H1 (cell line): ENCODE data around the gene ENPP6. TPM values are rescaled to one million over a fixed set of nuclear protein-coding genes. Genes with fewer than 3 reads are reported as not detected.

Source experiments
- BACH1 ChIP-seq: IDR thresholded peaks from 2 replicates; pipeline ENCODE4 v1.6.1; 2012; ENCODE audit warnings: low read length, improper control_type of control experiment
- CBX5 ChIP-seq: fragments of 300-800, 300-1000 bp; sonication (generic); IDR thresholded peaks from 2 replicates; pipeline ENCODE4 v1.7.1; 2016; ENCODE audit warnings: antibody characterized with exemption, low read length, low read depth
- CHD1 ChIP-seq: IDR thresholded peaks from 2 replicates; pipeline ENCODE4 v1.6.1; 2012; ENCODE audit warnings: low read depth, low read length, improper control_type of control experiment
- CHD2 ChIP-seq: IDR thresholded peaks from 2 replicates; pipeline ENCODE4 v1.6.1; 2012; ENCODE audit warnings: low read length, improper control_type of control experiment
- CREB1 ChIP-seq: IDR thresholded peaks from 2 replicates; pipeline ENCODE4 v1.6.1; 2012; ENCODE audit warnings: inconsistent platforms
- CTCF ChIP-seq, 3 experiments: IDR thresholded peaks; 1 replicate in 2 of 3; 2 replicates in 1 of 3; pipeline versions ENCODE4 v1.5.1 to v1.6.1; 2011; ENCODE audit warnings: low read length in 3 of 3, mild to moderate bottlenecking in 3 of 3, inconsistent platforms in 2 of 3, low read depth in 1 of 3, moderate library complexity in 1 of 3; ENCODE audit not compliant: insufficient read depth in 1 of 3; ENCODE audit errors: control extremely low read depth in 1 of 3
- GABPA ChIP-seq: IDR thresholded peaks from 2 replicates; pipeline ENCODE4 v1.6.1; 2011; ENCODE audit warnings: mild to moderate bottlenecking, low read length, moderate library complexity, borderline replicate concordance; ENCODE audit not compliant: insufficient read depth
- HDAC2 ChIP-seq, 2 experiments: fragments of 300-600 bp in 1 of 2; sonication (generic) in 1 of 2; IDR thresholded peaks; 2 replicates each; pipeline ENCODE4 v1.6.1; 2011 to 2012; ENCODE audit warnings: low read depth in 2 of 2, low read length in 2 of 2, mild to moderate bottlenecking in 2 of 2, moderate library complexity in 2 of 2, borderline replicate concordance in 1 of 2, inconsistent platforms in 1 of 2
- PHF8 ChIP-seq: fragments of 200-600 bp; sonication (generic); conservative IDR thresholded peaks from 2 replicates; pipeline ENCODE4 v1.7.1; 2012; ENCODE audit warnings: low read depth, mild to moderate bottlenecking, inconsistent platforms, low read length, moderate library complexity
- POLR2AphosphoS5 ChIP-seq: IDR thresholded peaks from 2 replicates; pipeline ENCODE4 v1.6.1; 2011; ENCODE audit warnings: low read depth, low read length
- RAD21 ChIP-seq, 2 experiments: IDR thresholded peaks in 1 of 2; conservative IDR thresholded peaks in 1 of 2; 2 replicates each; pipeline ENCODE4 v1.6.1; 2011; ENCODE audit warnings: low read depth in 2 of 2, low read length in 2 of 2, improper control_type of control experiment in 1 of 2, inconsistent platforms in 1 of 2, mild to moderate bottlenecking in 1 of 2, moderate library complexity in 1 of 2
- RBBP5 ChIP-seq: IDR thresholded peaks from 2 replicates; pipeline ENCODE4 v1.7.1; 2012; ENCODE audit warnings: low read depth, mild to moderate bottlenecking, inconsistent platforms, low read length, moderate library complexity, borderline replicate concordance
- SP2 ChIP-seq: IDR thresholded peaks from 2 replicates; pipeline ENCODE4 v1.6.1; 2012; ENCODE audit warnings: mild to moderate bottlenecking, low read length, inconsistent platforms
- TEAD4 ChIP-seq: IDR thresholded peaks from 2 replicates; pipeline ENCODE4 v1.6.1; 2012; ENCODE audit warnings: low read depth, low read length, inconsistent platforms, mixed read lengths
- YY1 ChIP-seq: IDR thresholded peaks from 2 replicates; pipeline ENCODE4 v1.6.1; 2011; ENCODE audit warnings: low read depth, mild to moderate bottlenecking, low read length
- polyA plus RNA-seq, 7 experiments: library from polyadenylated mRNA; depleted of rRNA in 3 of 7; stranded (reverse) in 5 of 7; unstranded in 2 of 7; fragments of >200 nt in 5 of 7; fragments of 200-250 nt in 2 of 7; gene quantifications; 1 replicate in 5 of 7; 2 replicates in 1 of 7; 4 replicates in 1 of 7; pipeline versions ENCODE4 v1.2.1 to v1.2.3, GENCODE V29; 2011 to 2013; ENCODE audit warnings: missing spikeins in 2 of 7, mixed read lengths in 2 of 7
- total RNA-seq: library from RNA; stranded (reverse); fragmentation: NEBNext Ultra II Directional; extraction: Animal tissue kit (Norgen Biotek cat#: 25700); gene quantifications from 2 replicates; pipeline ENCODE4 v1.2.1, GENCODE V29; 2021
- TF ChIP-seq, protein P1 (sequence below): IDR thresholded peaks from 2 replicates; pipeline ENCODE4 v1.6.1; 2011; ENCODE audit warnings: low read depth, mild to moderate bottlenecking, low read length; ENCODE audit not compliant: insufficient read depth
- TF ChIP-seq, protein P2 (sequence below): IDR thresholded peaks from 2 replicates; pipeline ENCODE4 v1.6.1; 2012; ENCODE audit warnings: inconsistent platforms

Gene ENPP6
- total and polyA plus RNA-seq, 2 of the 8 experiments (the other 6 are each of a cell fraction or from before 2014, with no cell fraction given): 0.11 to 0.20 TPM

DNA sequence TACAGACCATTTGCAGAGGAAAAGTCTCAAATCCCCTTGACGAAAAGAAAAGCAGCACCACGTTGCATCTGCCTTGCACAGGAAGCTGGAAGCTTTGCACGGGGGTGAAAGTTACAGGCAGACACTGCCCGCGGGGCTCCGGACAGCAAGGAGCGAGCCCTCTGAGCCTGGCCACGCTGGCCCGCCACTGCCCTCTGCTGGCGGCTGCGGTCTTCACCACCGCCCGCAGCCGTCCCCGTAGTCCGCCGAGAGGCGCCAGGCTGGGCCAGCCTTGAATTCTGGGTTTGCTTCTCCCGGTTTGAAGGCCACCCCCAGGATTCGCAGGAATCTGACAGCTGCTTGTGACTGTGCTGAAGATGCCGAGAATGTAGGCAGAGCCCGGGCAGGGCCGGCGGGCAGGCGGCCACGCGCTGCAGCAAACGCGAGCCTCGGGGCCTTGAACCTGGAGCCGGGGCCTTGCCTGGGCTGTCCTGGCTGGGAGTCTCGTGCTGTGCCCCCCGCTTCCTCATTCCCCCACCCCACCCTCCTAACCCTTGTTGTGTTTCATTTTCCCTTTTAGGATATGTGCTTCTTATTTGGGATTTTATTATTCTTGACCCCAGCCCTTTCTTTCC lies 49.2 kb downstream of the ENPP6 start (continued):
- TF ChIP-seq PHF8 (no peak), SP2 (no peak), BACH1 (no peak), CREB1 (no peak), CBX5 (no peak), RBBP5 (0 out of 2 replicates have a peak, but pooled peaks have one; percentile 17), CHD2 (no peak), RAD21 (IDR thresholded peaks at IDR 0.05 in 1 of 2, conservative IDR thresholded peaks at IDR 0.05 in 1 of 2; ENCODE audit: low read depth in 2 of 2, low read length in 2 of 2) (peak; percentile 78 to 86), GABPA (no peak), YY1 (peak; percentile 62), CHD1 (no peak), HDAC2 (IDR thresholded peaks at IDR 0.05; ENCODE audit: borderline replicate concordance in 1 of 2, low read depth in 2 of 2, low read length in 2 of 2) (no peak; a peak in 1 of 4 replicates), TEAD4 (no peak), POLR2AphosphoS5 (no peak), CTCF (IDR thresholded peaks at IDR 0.05; ENCODE audit: control extremely low read depth in 1 of 3, insufficient read depth in 1 of 3, low read depth in 1 of 3, low read length in 3 of 3) (peak; percentile 91 to 96 (median 92))
- TF ChIP-seq, protein P1, sequence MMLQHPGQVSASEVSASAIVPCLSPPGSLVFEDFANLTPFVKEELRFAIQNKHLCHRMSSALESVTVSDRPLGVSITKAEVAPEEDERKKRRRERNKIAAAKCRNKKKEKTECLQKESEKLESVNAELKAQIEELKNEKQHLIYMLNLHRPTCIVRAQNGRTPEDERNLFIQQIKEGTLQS: no peak
- TF ChIP-seq, protein P2, sequence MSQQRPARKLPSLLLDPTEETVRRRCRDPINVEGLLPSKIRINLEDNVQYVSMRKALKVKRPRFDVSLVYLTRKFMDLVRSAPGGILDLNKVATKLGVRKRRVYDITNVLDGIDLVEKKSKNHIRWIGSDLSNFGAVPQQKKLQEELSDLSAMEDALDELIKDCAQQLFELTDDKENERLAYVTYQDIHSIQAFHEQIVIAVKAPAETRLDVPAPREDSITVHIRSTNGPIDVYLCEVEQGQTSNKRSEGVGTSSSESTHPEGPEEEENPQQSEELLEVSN: 0 out of 2 replicates have a peak, but pooled peaks have one; percentile 36
